DMS53 treated with DMSO at 0.1 percent for 48 hours (cell line): Measurements from ENCODE around the gene PTPN11.
A peak's percentile ranks its signal among the peaks of the same experiment; 100 is the strongest.
"Not testable (repeated sequence)": the region's sequence is repeated elsewhere in the genome, so short reads cannot be mapped to it uniquely, and the experiment has no call there.

Experiments
- DNase-seq: peaks from one replicate; lab custom pipeline; 2025; ENCODE audit not compliant: unreplicated experiment; lab: John Stamatoyannopoulos, UW

The PTPN11 gene

DNA sequence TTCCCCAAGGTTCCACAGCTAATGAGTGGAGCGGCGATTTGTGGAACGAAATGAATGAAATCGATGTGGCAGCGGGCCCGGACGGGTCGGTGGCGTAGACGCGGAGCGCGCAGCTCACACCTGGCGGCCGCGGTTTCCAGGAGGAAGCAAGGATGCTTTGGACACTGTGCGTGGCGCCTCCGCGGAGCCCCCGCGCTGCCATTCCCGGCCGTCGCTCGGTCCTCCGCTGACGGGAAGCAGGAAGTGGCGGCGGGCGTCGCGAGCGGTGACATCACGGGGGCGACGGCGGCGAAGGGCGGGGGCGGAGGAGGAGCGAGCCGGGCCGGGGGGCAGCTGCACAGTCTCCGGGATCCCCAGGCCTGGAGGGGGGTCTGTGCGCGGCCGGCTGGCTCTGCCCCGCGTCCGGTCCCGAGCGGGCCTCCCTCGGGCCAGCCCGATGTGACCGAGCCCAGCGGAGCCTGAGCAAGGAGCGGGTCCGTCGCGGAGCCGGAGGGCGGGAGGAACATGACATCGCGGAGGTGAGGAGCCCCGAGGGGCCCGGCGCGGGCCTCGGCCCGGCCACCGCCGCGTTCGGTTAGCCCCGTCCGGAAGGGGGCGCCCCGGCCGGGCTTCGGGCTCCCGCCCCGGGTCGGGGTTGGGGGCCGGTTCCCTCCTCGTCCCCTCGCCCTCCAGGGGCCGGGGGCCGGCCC, at the start of gene PTPN11:
Gene PTPN11 (plus strand): TSS at position 340 of the 689 bp plus-strand sequence. CDS start 165 bp downstream, at position 505.
- DNase-seq: peak; percentile 71

DNA sequence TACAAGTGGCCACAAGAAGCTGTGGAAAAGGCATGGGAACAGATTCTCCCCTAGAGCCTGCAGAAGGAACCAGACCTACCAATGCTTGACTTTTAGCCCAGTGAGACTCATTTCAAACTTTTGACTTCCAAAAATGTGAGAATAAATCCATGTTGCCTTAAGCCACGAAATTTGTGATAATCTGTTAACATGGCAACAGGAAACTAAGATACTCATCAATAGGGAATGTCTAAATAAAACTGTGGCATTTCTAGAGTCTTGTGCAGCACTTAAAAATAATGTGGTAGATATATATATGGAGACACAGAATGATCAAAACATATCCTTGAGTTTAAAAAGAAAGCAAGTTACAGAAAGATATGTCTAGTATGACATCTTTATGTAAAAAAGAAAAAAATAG, 48.5 kb upstream of the PTPN11 start:
- no peak for DNase-seq

DNA sequence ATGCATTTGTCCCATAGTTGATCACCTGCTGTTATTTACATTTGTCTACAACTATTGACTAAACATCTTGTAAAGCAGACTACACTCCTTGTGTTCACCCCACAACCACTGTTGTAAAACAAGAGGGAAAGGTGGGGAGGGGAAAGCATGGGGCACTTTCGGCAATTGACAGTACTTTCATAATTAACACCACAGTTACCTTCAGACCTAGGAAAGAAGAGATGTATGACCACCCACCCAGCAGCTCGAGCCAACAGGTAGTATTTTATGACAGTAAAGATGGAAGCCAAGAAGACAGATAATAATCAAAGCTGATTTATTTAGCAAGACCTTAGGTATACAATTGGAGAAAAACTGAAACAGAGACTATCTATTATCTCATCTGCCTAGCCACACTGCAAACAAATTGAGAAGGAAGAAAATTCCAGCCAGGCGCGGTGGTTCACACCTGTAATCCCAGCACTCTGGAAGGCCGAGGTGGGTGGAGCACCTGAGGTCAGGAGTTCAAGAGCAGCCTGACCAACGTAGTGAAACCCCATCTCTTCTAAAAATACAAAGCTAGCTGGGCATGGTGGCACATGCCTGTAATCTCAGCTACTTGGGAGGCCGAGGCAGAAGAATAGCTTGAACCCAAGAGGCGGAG, 47.8 kb upstream of the PTPN11 start:
- DNase-seq: no peak

DNA sequence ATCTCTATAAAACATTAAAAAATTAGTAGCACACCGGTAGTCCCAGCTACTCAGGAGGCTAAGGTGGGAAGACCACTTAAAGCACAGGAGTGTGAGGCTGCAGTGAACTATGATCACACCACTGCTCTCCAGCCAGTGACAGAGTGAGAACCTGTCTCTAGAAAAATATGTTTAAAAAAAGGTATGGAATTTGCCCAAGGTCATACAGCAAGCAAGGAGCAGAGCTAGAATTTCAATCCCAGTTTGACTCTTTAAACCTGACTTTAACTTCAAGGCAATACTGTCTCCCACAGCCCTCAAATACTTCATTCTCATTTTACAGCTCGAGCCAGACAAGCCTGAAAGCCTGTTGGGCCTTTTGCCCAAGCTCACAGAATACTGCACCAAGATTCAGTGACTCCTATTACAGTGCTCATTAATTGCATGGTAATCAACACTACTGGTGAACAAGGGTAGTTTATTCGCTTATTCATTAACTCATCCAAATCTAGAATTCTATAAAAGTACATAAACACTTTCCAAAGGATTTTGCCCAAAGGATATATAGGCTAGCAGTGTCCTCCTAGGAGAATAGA, 44.5 kb upstream of the PTPN11 start:
- no peak for DNase-seq

DNA sequence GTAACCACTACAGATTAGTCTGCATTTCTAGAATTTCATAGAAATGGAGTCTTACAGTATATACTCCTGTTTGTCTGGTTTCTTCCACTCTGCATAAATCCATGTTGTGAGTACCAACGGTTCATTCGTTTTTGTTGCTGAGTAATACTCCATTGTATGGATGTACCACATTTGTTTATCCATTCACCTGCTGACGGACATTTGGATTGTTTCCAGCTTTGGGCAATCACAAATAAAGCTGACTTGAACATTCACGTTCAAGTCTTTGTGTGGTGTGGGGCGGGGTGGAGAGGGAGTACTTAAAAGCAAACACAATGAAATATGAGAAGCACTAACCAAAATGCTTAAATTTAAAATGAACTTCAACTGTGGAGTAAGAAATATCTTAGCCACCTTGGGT, 43.6 kb upstream of the PTPN11 start:
- no peak for DNase-seq

DNA sequence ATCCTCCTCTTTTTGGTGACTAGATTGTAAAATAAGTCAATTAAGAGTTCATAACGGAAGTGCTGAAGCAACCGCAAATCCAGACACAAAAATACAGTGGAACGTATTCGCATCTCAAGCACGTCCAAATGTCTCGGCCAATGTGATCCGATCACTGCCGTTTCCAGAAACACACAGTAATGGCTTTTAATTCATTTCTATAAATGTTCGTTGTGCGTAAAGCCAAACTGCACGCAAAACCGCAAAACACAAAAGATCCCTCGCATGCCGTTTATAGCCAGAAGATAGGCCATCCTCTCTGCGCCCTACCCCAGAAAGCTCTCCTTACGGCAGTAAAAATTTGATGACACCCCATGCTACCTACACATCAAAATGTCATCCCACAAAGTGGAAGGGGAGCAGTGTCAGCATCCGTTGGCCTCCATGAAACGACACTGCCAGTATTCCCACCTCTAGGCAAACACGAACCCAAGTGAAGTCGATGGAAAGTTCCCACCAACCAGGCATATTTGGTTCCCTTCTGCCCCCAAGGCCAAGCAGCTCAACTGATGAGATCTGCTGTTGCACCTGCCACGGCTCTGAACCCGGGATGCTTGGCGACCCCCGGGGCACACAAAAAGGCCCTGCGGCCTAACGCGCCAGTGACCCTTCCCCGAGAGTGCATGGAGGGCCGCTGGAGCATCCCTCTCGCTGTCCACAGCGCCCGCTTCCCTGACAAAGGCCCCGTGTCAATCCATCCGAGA, 37.9 kb upstream of the PTPN11 start:
- no peak for DNase-seq

DNA sequence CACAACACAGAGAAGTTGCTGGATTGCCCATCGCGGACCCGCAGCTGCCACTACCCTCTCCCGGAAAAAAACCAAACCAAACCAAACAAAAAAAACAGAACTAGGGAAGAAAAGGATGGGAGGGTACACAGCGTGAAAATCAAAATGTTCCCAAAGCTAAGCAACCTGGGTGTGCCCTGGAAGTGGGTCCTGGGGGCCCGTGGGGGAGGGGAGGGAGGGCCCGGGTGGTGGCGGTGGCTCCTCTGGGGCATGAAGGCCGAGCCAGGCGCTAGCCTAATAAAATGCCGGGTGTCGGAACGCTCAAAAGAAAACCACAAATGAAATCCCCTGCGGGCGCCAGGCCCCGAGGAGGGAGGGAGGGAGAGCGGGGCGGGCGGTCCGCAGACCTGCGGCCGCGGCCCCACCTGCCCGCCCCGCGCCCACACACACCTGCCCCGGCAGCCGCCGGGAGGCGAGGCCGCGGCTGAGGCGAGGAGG, 37.3 kb upstream of the PTPN11 start:
- DNase-seq: no peak

DNA sequence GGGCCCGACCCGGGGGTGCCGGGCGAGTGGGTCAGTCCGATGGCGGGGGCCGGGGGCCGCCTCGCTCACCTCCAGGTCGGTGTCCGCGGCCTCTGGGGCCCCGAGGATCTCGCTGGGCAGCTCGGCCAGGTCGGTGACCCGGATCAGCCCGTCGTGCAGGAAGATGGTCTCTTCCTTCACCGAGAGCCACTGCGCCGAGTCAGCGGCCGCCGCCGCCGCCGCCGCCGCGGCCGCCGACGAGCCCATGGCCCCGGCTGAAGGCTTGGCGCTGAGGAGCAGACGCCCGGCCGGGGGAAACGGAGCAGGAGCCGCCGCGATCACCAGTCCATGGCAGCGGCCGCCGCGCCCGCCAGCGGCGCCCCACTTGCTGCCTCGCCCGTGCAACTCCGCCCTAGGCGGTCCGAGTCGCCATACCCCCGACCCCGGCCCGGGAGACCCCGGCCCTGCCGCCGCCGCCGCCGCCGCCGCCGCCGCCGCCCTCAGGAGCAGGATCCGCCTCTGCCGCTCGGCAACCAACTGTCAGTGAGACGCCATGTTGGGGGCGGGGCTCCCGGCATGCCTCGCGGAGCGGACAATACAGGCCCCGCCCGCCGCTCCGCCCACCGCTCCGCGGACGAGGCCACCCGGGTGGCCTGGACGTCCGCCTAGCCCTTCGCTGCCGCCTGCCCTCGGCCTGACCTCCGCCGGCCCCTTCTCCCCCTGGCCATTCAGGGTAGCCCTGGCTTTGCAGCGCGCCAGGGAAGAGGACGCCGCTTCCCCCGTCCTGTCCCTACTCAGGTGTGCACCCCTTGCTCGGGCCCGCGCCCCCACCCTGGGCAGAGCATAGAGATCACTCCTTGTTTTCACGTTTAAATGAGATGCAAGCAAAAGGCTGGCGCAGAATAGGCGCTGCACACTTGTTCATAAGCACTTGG, 36.6 kb upstream of the PTPN11 start, which contains the start of gene HECTD4:
Gene HECTD4 (minus strand): TSS at position 549 of the 914 bp plus-strand sequence. CDS start 303 bp downstream, at position 246.
- peak; percentile 93 for DNase-seq

DNA sequence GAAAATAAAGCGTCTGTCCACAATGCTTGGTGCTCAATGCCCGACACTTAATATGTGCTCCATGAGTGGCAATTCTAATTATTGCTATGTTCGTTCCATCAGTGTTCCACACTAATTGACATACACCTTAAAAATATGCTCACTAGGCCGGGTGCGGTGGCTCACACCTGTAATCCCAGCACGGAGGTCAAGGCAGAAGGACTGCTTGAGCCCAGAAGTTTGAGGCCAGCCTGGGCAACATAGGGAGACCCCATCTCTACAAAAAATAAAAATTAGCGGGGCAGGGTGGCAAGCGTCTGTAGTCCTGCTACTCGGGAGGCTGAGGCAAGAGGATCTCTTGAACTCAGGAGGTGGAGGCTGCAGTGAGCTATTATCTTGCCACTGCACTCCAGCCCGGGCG, 35.9 kb upstream of the PTPN11 start:
- no peak for DNase-seq

DNA sequence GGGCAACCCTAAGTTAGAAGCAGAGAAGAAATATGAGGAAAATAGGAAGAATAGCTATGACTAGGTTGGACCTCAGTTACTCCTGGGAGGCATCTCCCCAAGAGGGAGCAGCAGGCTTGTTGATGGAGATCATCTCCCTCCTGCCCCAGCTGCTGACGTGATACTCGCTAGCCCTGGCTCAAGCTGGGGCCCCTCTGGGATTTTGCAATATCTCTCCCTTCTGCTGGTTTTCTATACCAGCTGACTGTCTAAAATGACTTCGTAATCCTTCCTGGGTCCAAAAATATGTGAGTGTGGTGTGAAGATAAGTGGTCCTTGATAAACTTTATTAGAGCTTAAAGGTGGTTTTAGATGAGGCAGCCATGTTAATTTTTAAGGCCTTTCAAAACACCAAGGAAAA, 32.0 kb upstream of the PTPN11 start:
- no peak for DNase-seq

DNA sequence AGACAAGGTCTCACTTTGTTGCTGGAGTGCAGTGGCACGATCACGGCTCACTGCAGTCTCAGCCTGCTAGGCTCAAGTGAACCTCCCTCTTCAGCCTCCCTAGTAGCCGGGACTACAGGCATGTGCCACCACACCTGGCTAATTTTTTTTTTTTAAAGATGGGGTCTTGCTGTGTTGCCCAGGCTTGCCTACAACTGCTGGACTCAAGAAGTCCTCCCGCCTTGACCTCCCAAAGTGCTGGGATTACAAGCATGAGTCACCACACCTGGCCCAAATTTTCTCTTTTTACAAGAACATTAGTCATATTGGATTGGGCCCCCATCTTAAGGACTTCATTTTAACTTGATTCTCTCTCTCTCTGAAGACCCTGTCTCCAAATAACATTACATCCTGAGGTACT, 29.5 kb upstream of the PTPN11 start:
- DNase-seq: no peak

DNA sequence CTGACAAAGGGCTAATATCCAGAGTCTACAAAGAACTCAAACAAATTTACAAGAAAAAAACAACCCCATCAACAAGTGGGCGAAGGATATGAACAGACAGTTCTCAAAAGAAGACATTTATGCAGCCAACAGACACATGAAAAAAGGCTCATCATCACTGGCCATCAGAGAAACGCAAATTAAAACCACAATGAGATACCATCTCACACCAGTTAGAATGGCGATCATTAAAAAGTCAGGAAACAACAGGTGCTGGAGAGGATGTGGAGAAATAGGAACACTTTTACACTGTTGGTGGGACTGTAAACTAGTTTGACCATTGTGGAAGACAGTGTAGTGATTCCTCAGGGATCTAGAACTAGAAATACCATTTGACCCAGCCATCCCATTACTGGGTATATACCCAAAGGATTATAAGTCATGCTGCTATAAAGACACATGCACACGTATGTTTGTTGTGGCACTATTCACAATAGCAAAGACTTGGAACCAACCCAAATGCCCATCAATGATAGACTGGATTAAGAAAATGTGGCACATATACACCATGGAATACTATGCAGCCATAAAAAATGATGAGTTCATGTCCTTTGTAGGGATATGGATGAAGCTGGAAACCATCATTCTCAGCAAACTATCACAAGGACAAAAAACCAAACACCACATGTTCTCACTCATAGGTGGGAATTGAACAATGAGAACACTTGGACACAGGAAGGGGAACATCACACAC, 28.7 kb upstream of the PTPN11 start:
- not testable (repeated sequence) for DNase-seq

DNA sequence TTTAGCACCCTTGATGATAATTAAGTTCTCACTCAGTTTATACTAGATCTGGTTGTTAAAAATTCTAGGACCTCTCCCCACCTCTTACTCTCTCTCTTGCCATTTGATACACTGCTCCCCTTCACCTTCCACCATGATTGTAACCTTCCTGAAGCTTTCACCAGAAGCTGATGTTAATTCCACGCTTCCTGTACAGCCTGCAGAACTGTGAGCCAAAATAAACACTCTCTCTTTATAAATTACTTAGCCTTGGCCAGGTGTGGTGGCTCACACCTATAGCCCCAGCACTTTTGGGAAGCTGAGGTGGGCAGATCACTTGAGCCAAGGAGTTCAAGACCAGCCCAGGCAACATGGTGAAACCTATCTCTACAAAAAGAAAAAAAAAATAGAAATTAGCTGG, 25.4 kb upstream of the PTPN11 start:
- no peak for DNase-seq

DNA sequence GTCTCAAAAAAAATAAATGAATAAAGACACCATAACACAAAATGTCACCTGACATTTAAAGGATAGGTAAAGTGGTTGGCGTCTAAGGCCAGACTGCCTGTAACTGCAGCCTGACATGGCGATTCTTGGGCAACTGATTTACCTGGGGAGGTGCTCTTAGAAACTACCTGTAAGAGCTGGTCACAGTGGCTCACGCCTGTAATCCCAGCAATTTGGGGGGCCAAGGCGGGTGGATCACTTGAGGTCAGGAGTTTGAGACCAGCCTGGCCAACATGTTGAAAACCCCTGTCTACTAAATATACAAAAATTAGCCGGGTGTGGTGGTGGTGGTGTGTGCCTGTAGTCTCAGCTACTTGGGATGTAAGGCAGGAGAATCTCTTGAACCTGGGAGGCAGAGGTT, 17.7 kb upstream of the PTPN11 start:
- no peak for DNase-seq

DNA sequence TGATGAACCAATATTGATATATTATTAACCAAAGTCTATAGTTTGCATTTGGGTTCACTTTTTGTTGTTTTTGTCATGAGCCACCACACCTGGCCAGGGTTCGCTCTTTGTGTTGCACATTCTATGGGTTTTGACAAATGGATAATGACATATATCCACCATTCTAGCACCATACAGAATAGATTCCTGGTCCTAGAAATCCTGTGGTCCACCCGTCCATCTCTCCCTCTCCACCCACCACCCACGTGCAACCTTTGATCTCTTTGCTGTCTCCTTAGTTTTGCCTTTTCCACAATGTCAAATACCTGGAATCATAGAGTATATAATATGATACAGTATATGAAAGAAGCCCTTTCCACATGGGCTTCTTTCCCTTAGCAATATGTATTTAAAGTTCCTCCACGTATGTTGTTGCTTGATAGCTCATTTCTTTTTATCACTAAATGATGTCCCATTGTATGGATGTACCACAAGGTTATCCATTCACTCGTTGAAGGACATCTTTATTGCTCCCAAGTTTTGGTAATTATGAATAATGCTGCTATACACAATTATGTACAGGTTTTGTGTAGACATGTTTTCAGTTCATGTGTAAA, 16.7 kb upstream of the PTPN11 start:
- DNase-seq: no peak

DNA sequence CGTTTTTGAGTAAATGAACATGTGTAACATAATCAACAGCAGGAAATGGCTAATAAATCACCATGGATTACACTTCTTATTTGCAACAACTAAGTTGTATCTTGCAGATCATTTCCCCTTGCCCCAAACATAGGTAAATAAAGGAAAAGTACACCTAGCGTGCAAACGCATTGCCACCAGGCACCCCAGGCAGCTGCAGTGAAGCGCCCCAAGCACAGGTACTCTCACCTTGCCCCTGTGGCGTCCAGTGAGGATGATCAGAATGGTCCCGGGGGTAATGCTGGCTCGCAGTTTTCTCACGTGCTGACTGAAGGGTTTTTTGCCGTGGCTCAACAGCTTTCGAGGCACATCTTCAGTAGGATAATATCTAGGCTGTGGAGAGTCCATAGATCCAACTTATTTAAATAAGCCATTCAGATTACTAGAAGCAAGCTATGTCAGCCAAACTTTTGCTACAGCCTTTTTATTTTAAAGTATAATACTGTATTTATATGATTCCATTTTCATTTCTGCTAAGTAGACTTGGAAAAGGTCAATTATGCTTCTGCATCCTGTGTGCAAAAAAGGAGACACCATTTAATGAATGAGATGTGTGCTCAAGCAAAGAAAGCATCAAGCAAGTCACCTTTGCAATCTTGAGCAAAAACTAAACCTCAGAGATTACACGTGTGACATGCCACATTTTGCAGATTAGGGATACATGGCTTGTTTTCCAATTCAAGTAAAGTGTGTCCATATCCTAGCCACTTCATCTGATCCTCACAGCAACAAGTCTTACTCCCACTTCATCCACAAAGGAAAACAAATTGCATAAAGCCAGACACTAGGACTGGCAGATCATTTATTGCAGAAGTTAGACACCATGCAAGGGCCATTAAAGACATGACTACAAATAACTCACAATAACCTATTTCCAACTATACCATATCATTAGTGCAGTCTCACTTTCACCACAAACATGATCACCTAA, 11.9 kb upstream of the PTPN11 start:
- no peak for DNase-seq

DNA sequence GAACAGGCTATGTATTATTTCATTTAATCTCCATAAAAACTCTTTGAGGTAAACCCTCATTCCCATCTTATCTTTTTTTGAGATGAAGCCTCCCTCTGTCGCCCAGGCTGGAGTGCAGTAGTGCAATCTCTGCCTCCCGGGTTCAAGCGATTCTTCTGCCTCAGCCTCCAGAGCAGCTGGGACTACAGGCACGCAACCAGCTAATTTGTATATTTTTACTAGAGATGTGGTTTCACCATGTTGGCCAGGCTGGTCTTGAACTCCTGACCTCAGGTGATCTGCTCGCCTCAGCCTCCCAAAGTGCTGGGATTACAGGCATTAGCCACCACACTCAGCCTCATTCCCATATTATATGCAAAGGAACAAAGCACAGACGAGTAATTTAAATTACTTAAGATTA, 11.1 kb upstream of the PTPN11 start:
- not testable (repeated sequence) for DNase-seq

DNA sequence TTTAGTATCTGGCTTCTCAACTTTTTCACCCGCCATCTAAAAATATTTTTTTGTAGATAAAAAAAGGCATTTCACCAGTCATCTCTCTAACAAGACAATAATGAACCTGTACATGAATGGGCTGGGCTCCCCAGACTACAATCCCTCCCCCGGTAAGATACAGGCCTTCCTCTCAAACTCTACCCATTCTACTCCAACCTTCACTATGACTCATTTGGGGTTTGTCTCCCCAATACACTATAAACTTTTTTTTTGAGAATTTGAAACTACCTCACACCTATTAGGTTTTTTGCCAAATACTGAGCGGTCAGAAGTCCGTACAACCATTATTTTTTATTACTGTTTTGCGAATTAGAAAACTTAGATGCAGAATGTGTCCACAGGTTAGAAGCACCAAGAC, 10.1 kb upstream of the PTPN11 start:
- no peak for DNase-seq
